GM18861 (cell line): ENCODE data around the gene OXER1.

Experiments
- ATAC-seq: cut with Tn5 transposase; IDR thresholded peaks from one replicate; pipeline ENCODE4 v1.9.1; 2021; ENCODE audit not compliant: unreplicated experiment

Gene OXER1

GRCh38 chr2:42770288-42771131 is 6.6 kb upstream of the OXER1 start:
- peak; percentile 61 for ATAC-seq

- ATAC-seq = no peak
These were observed 5.8 kb upstream of the OXER1 start for GRCh38 chr2:42769583-42770287.

- ATAC-seq = no peak
These were observed 4.8 kb upstream of the OXER1 start for GRCh38 chr2:42768706-42769256.

- ATAC-seq = no peak
These were observed 4.2 kb upstream of the OXER1 start for GRCh38 chr2:42767899-42768705.

- ATAC-seq = no peak
These were observed 3.4 kb upstream of the OXER1 start for GRCh38 chr2:42767080-42767898.

GRCh38 chr2:42765686-42766085 is 1.8 kb upstream of the OXER1 start:
- ATAC-seq = no peak

- ATAC-seq = no peak
These were observed 966 bp upstream of the OXER1 start for GRCh38 chr2:42764901-42765300.

GRCh38 chr2:42762823-42763804 is 821 bp downstream of the OXER1 start:
- no peak for ATAC-seq

- no peak for ATAC-seq
These were observed 1.8 kb downstream of the OXER1 start for GRCh38 chr2:42762155-42762554.

- no peak for ATAC-seq
These were observed 2.4 kb downstream of the OXER1 start for GRCh38 chr2:42761554-42761953.

- no peak for ATAC-seq
These were observed 5.2 kb downstream of the OXER1 start for GRCh38 chr2:42758751-42759150.

GRCh38 chr2:42757981-42758740 is 5.8 kb downstream of the OXER1 start:
- ATAC-seq = no peak

GRCh38 chr2:42756966-42757513 is 6.9 kb downstream of the OXER1 start:
- ATAC-seq = no peak

- ATAC-seq = no peak
These were observed 7.7 kb downstream of the OXER1 start for GRCh38 chr2:42756150-42756775.

- no peak for ATAC-seq
These were observed 8.6 kb downstream of the OXER1 start for GRCh38 chr2:42755191-42755880.

- no peak for ATAC-seq
These were observed 9.2 kb downstream of the OXER1 start for GRCh38 chr2:42754776-42755140.
